ENCODE results near the gene CDON.

Gene CDON

GRCh38 chr11:126072141-126072741 lies 9.6 kb upstream of the CDON start:
- TF ChIP-seq CTCF (IDR thresholded peaks at IDR 0.05; ENCODE audit: low read depth, low read length): no peak

GRCh38 chr11:126063507-126063852 lies 814 bp upstream of the CDON start:
- peak overlapping the region; percentile 18 for H3K4me3 ChIP-seq (ENCODE audit: low read depth, low read length)
- no peak for TF ChIP-seq CTCF (IDR thresholded peaks at IDR 0.05; ENCODE audit: low read depth, low read length)

More at GRCh38 chr11:126072141-126072741, 9.6 kb upstream of the CDON start:
- H3K4me3 ChIP-seq (ENCODE audit: low read depth, low read length): no peak overlapping the region

GRCh38 chr11:126061707-126062678 lies 673 bp downstream of the CDON start:
- H3K4me3 ChIP-seq (ENCODE audit: low read depth, low read length): peak overlapping the region; percentile 63
- no peak for TF ChIP-seq CTCF (IDR thresholded peaks at IDR 0.05; ENCODE audit: low read depth, low read length)

- no peak for TF ChIP-seq CTCF (IDR thresholded peaks at IDR 0.05; ENCODE audit: low read depth, low read length)
- no peak overlapping the region for H3K4me3 ChIP-seq (ENCODE audit: low read depth, low read length)
Observed at GRCh38 chr11:126060757-126061171, 1.9 kb downstream of the CDON start.

- no peak for TF ChIP-seq CTCF (IDR thresholded peaks at IDR 0.05; ENCODE audit: low read depth, low read length)
- no peak overlapping the region for H3K4me3 ChIP-seq (ENCODE audit: low read depth, low read length)
Observed at GRCh38 chr11:126059238-126059781, 3.4 kb downstream of the CDON start.

GRCh38 chr11:126058105-126058874 lies 4.4 kb downstream of the CDON start:
- no peak for TF ChIP-seq CTCF (IDR thresholded peaks at IDR 0.05; ENCODE audit: low read depth, low read length)
- H3K4me3 ChIP-seq (ENCODE audit: low read depth, low read length): no peak overlapping the region
